ENCODE measurements around the gene ACOX3. TPM values are rescaled to one million over a fixed set of nuclear protein-coding genes. Genes with fewer than 3 reads are reported as not detected.

Gene ACOX3
- total RNA-seq, 1 donor from 2014 or later: 74.5 TPM

- no peaks in the 10 kb centered on the region for H3K9me3 ChIP-seq
- DNase-seq (ENCODE audit: low spot score in 2 of 2): no peak
- H3K36me3 ChIP-seq: peaks cover 65 to 78% of the 10 kb centered on the region in 2 donors
- H3K27me3 ChIP-seq: no peaks in the 10 kb centered on the region
- peak in 2 of 3 experiments; percentile 18 to 23 for TF ChIP-seq CTCF (IDR thresholded peaks at IDR 0.05)
- intact Hi-C loops (cut with DNase I): no loop called here
- peaks cover 4 to 10% of the 10 kb centered on the region in 2 donors for H3K4me1 ChIP-seq
- H3K4me3 ChIP-seq: no peak overlapping the region
- H3K27ac ChIP-seq: peak overlapping the region; percentile 22 to 38
These were observed 29.8 kb downstream of the ACOX3 start for GRCh38 chr4:8410641-8411271.

- H3K4me3 ChIP-seq: no peak overlapping the region
- H3K4me1 ChIP-seq: peaks cover 4 to 10% of the 10 kb centered on the region in 2 donors
- intact Hi-C loops (cut with DNase I): no loop called here
- H3K36me3 ChIP-seq: peaks cover 65 to 80% of the 10 kb centered on the region in 2 donors
- no peaks in the 10 kb centered on the region for H3K27me3 ChIP-seq
- no peak for DNase-seq (ENCODE audit: low spot score in 2 of 2)
- no peak for TF ChIP-seq CTCF (IDR thresholded peaks at IDR 0.05)
- no peaks in the 10 kb centered on the region for H3K9me3 ChIP-seq
- H3K27ac ChIP-seq: peak overlapping the region; percentile 22 to 38
These were observed 30.4 kb downstream of the ACOX3 start for GRCh38 chr4:8410066-8410625.

- intact Hi-C loops (cut with DNase I): no loop called here
- peaks cover 4 to 10% of the 10 kb centered on the region in 2 donors for H3K4me1 ChIP-seq
- H3K27ac ChIP-seq: no peak overlapping the region
- no peaks in the 10 kb centered on the region for H3K9me3 ChIP-seq
- H3K36me3 ChIP-seq: peaks cover 65 to 80% of the 10 kb centered on the region in 2 donors
- no peak for TF ChIP-seq CTCF (IDR thresholded peaks at IDR 0.05)
- H3K4me3 ChIP-seq: no peak overlapping the region
- no peaks in the 10 kb centered on the region for H3K27me3 ChIP-seq
- no peak for DNase-seq (ENCODE audit: low spot score in 2 of 2)
These were observed 31.1 kb downstream of the ACOX3 start for GRCh38 chr4:8409264-8410065.

GRCh38 chr4:8407756-8408155 is 32.8 kb downstream of the ACOX3 start:
- no peak for TF ChIP-seq CTCF (IDR thresholded peaks at IDR 0.05)
- Histone ChIP-seq H3K9me3 (no peaks in the 10 kb centered on the region), H3K4me3 (no peak overlapping the region), H3K27me3 (no peaks in the 10 kb centered on the region), H3K27ac (no peak overlapping the region), H3K4me1 (peaks cover 6 to 16% of the 10 kb centered on the region in 2 donors), H3K36me3 (peaks cover 59 to 69% of the 10 kb centered on the region in 2 donors)
- no peak for DNase-seq (ENCODE audit: low spot score in 2 of 2)
- intact Hi-C loops (cut with DNase I): no loop called here

GRCh38 chr4:8407316-8407715 is 33.2 kb downstream of the ACOX3 start:
- no peak for DNase-seq (ENCODE audit: low spot score in 2 of 2)
- H3K27ac ChIP-seq: no peak overlapping the region
- TF ChIP-seq CTCF (IDR thresholded peaks at IDR 0.05): no peak
- no peaks in the 10 kb centered on the region for H3K27me3 ChIP-seq
- intact Hi-C loops (cut with DNase I): no loop called here
- no peaks in the 10 kb centered on the region for H3K9me3 ChIP-seq
- no peak overlapping the region for H3K4me3 ChIP-seq
- H3K36me3 ChIP-seq: peaks cover 59 to 65% of the 10 kb centered on the region in 2 donors
- peaks cover 9 to 20% of the 10 kb centered on the region in 2 donors for H3K4me1 ChIP-seq

All from ascending aorta (tissue), 2 donors.